CD8-positive, alpha-beta memory T cell (primary cell): ENCODE results near the gene PEF1. TPM values are rescaled to one million over a fixed set of nuclear protein-coding genes. Genes with fewer than 3 reads are reported as not detected.
"Not testable (repeated sequence)": the region's sequence is repeated elsewhere in the genome, so short reads cannot be mapped to it uniquely, and the experiment has no call there.

ENCODE experiments used
- CTCF ChIA-PET: fragments of 350-600 bp; sonication (Branson Sonifier 250); formaldehyde crosslinking; loops from one replicate; lab custom pipeline; 2021; ENCODE audit warnings: antibody characterized with exemption; lab: Charles Lee
- POLR2A ChIA-PET: fragments of 350-600 bp; sonication (Branson Sonifier 250); formaldehyde crosslinking; loops from one replicate; lab custom pipeline; 2021; ENCODE audit warnings: antibody characterized with exemption; lab: Charles Lee
- DNase-seq, 5 donors: peaks; one replicate each; pipeline versions ENCODE4 v3.0.0 to v3.0.0-alpha.2; 2020 to 2022; ENCODE audit warnings: mixed read lengths in 1 of 5
- H3K27ac ChIP-seq: one replicate; pipeline ENCODE4 v1.7.0; 2013; ENCODE audit warnings: low read depth, mild to moderate bottlenecking, low read length, moderate library complexity
- H3K27me3 ChIP-seq: 2 replicates; pipeline ENCODE4 v1.7.0; 2013; ENCODE audit warnings: low read length, mild to moderate bottlenecking; ENCODE audit not compliant: insufficient read depth, poor library complexity, severe bottlenecking
- H3K36me3 ChIP-seq: 2 replicates; pipeline ENCODE4 v1.7.0; 2013; ENCODE audit warnings: mild to moderate bottlenecking, low read length, moderate library complexity; ENCODE audit not compliant: insufficient read depth
- H3K4me1 ChIP-seq: 2 replicates; pipeline ENCODE4 v1.7.0; 2013; ENCODE audit warnings: mild to moderate bottlenecking, low read length, moderate library complexity; ENCODE audit not compliant: insufficient read depth
- H3K4me3 ChIP-seq: 2 replicates; pipeline ENCODE4 v1.7.0; 2013; ENCODE audit warnings: mild to moderate bottlenecking, low read length
- H3K9me3 ChIP-seq: 2 replicates; pipeline ENCODE4 v1.7.0; 2013; ENCODE audit warnings: mild to moderate bottlenecking, low read length
- H3K27ac Mint-ChIP-seq, 8 donors: one replicate each; pipeline ENCODE4 v1.8.0; 2020 to 2021; ENCODE audit warnings: mixed read lengths in 8 of 8, mild to moderate bottlenecking in 6 of 8, inconsistent platforms in 3 of 8, moderate library complexity in 3 of 8
- H3K27me3 Mint-ChIP-seq, 2 donors: one replicate each; pipeline ENCODE4 v1.8.0; 2020 to 2021; ENCODE audit warnings: mixed read lengths in 2 of 2, mild to moderate bottlenecking in 1 of 2, moderate library complexity in 1 of 2
- H3K36me3 Mint-ChIP-seq, 3 donors: one replicate each; pipeline ENCODE4 v1.8.0; 2020 to 2021; ENCODE audit warnings: mixed read lengths in 3 of 3, inconsistent platforms in 1 of 3, mild to moderate bottlenecking in 1 of 3
- H3K4me1 Mint-ChIP-seq, 3 donors: one replicate each; pipeline ENCODE4 v1.8.0; 2020 to 2021; ENCODE audit warnings: mixed read lengths in 3 of 3, inconsistent platforms in 1 of 3, mild to moderate bottlenecking in 1 of 3
- H3K4me3 Mint-ChIP-seq, 7 donors: one replicate each; pipeline ENCODE4 v1.8.0; 2020 to 2021; ENCODE audit warnings: mixed read lengths in 7 of 7, mild to moderate bottlenecking in 6 of 7, moderate library complexity in 4 of 7, inconsistent platforms in 2 of 7
- H3K9me3 Mint-ChIP-seq, 5 donors: one replicate each; pipeline ENCODE4 v1.8.0; 2020 to 2022; ENCODE audit warnings: mixed read lengths in 5 of 5, mild to moderate bottlenecking in 3 of 5, moderate library complexity in 2 of 5, inconsistent platforms in 1 of 5
- polyA plus RNA-seq: library from polyadenylated mRNA; unstranded; fragments of 300-500 nt; fragmentation: Illumina TruSeq; gene quantifications from one replicate; pipeline ENCODE4 v1.2.3, GENCODE V29; 2021
- total RNA-seq, 2 experiments: library from RNA; stranded (reverse); gene quantifications; one replicate each; pipeline ENCODE4 v1.2.3, GENCODE V29; 2021

The PEF1 gene
- total and polyA plus RNA-seq, 3 experiments from 2014 or later, result 67.9 to 98.9 (median 69.9) TPM

GRCh38 chr1:31593770-31594632, 50.7 kb downstream of the PEF1 start:
- H3K9me3 Mint-ChIP-seq, result no peaks in the 10 kb centered on the region
- Histone ChIP-seq H3K4me3 (no peak overlapping the region), H3K9me3 (no peaks in the 10 kb centered on the region), H3K4me1 (no peaks in the 10 kb centered on the region), H3K27ac (no peak overlapping the region), H3K36me3 (no peaks in the 10 kb centered on the region), H3K27me3 (no peaks in the 10 kb centered on the region)
- peaks cover 0 to 3% (median 0%) of the 10 kb centered on the region in 3 donors for H3K4me1 Mint-ChIP-seq
- peak; percentile 22 to 74 (median 42) for DNase-seq
- POLR2A ChIA-PET, result no interaction called here
- CTCF ChIA-PET, result interaction anchor here (1.5 kb wide), 1 partner anchor 11 kb away, joined by 3 read pairs; no protein-coding TSS in a partner anchor
- no peaks in the 10 kb centered on the region for H3K36me3 Mint-ChIP-seq
- no peak overlapping the region for H3K27ac Mint-ChIP-seq
- no peak overlapping the region for H3K4me3 Mint-ChIP-seq
- H3K27me3 Mint-ChIP-seq, result peaks cover 21 to 28% of the 10 kb centered on the region in 2 donors

GRCh38 chr1:31593136-31593665, 51.5 kb downstream of the PEF1 start:
- CTCF ChIA-PET, result interaction anchor here (1.5 kb wide), 1 partner anchor 12 kb away, joined by 3 read pairs; no protein-coding TSS in a partner anchor
- Histone ChIP-seq H3K4me1 (no peaks in the 10 kb centered on the region), H3K27me3 (no peaks in the 10 kb centered on the region), H3K27ac (no peak overlapping the region), H3K9me3 (no peaks in the 10 kb centered on the region), H3K36me3 (no peaks in the 10 kb centered on the region), H3K4me3 (no peak overlapping the region)
- Mint-ChIP-seq H3K27me3 (peaks cover 23 to 29% of the 10 kb centered on the region in 2 donors), H3K9me3 (no peaks in the 10 kb centered on the region), H3K4me1 (peaks cover 0 to 3% (median 0%) of the 10 kb centered on the region in 3 donors), H3K36me3 (no peaks in the 10 kb centered on the region), H3K4me3 (no peak overlapping the region), H3K27ac (no peak overlapping the region)
- POLR2A ChIA-PET, result no interaction called here
- DNase-seq, result no peak

- H3K9me3 ChIP-seq, result no peaks in the 10 kb centered on the region
- ChIA-PET POLR2A (no interaction called here), CTCF (interaction anchor here (1.5 kb wide), 1 partner anchor 13 kb away, joined by 3 read pairs; no protein-coding TSS in a partner anchor)
- Mint-ChIP-seq H3K27ac (peak overlapping the region in 1 of 8 donors; percentile 1), H3K27me3 (peaks cover 25 to 36% of the 10 kb centered on the region in 2 donors), H3K4me1 (peaks cover 0 to 3% (median 0%) of the 10 kb centered on the region in 3 donors), H3K4me3 (no peak overlapping the region), H3K36me3 (no peaks in the 10 kb centered on the region), H3K9me3 (no peaks in the 10 kb centered on the region)
- no peak overlapping the region for H3K4me3 ChIP-seq
- no peak for DNase-seq
- H3K36me3 ChIP-seq, result no peaks in the 10 kb centered on the region
- no peaks in the 10 kb centered on the region for H3K4me1 ChIP-seq
- no peak overlapping the region for H3K27ac ChIP-seq
- H3K27me3 ChIP-seq, result no peaks in the 10 kb centered on the region
Measured at GRCh38 chr1:31592132-31592531, 52.5 kb downstream of the PEF1 start.

GRCh38 chr1:31591425-31592093, 53.1 kb downstream of the PEF1 start:
- Histone ChIP-seq H3K4me1 (no peaks in the 10 kb centered on the region), H3K27me3 (no peaks in the 10 kb centered on the region), H3K4me3 (no peak overlapping the region), H3K9me3 (no peaks in the 10 kb centered on the region), H3K36me3 (no peaks in the 10 kb centered on the region), H3K27ac (no peak overlapping the region)
- Mint-ChIP-seq H3K4me1 (peaks cover 0 to 3% (median 0%) of the 10 kb centered on the region in 3 donors), H3K9me3 (no peaks in the 10 kb centered on the region), H3K27me3 (peaks cover 22 to 36% of the 10 kb centered on the region in 2 donors), H3K27ac (peak overlapping the region in 1 of 8 donors; percentile 76), H3K36me3 (no peaks in the 10 kb centered on the region), H3K4me3 (no peak overlapping the region)
- ChIA-PET POLR2A (interaction anchor here (0.7 kb wide), 1 partner anchor 1369 kb away, joined by 3 read pairs; no protein-coding TSS in a partner anchor), CTCF (no interaction called here)
- DNase-seq, result no peak

GRCh38 chr1:31588751-31589515, 55.7 kb downstream of the PEF1 start:
- Histone ChIP-seq H3K4me1 (no peaks in the 10 kb centered on the region), H3K4me3 (no peak overlapping the region), H3K27me3 (no peaks in the 10 kb centered on the region), H3K9me3 (no peaks in the 10 kb centered on the region), H3K36me3 (no peaks in the 10 kb centered on the region), H3K27ac (no peak overlapping the region)
- Mint-ChIP-seq H3K27ac (no peak overlapping the region), H3K4me1 (peaks cover 0 to 3% (median 0%) of the 10 kb centered on the region in 3 donors), H3K36me3 (no peaks in the 10 kb centered on the region), H3K4me3 (peak overlapping the region in 2 of 7 donors; percentile 18 to 32), H3K9me3 (no peaks in the 10 kb centered on the region), H3K27me3 (peaks cover 19 to 34% of the 10 kb centered on the region in 2 donors)
- no peak for DNase-seq
- CTCF ChIA-PET, result no interaction called here
- POLR2A ChIA-PET, result no interaction called here

- H3K9me3 ChIP-seq, result no peaks in the 10 kb centered on the region
- no peaks in the 10 kb centered on the region for H3K27me3 ChIP-seq
- ChIA-PET POLR2A (no interaction called here), CTCF (no interaction called here)
- H3K27me3 Mint-ChIP-seq, result peaks cover 15 to 31% of the 10 kb centered on the region in 2 donors
- H3K4me1 Mint-ChIP-seq, result peaks cover 0 to 3% (median 0%) of the 10 kb centered on the region in 3 donors
- H3K36me3 ChIP-seq, result no peaks in the 10 kb centered on the region
- no peaks in the 10 kb centered on the region for H3K36me3 Mint-ChIP-seq
- DNase-seq, result peak in 1 of 5 donors; percentile 8
- no peak overlapping the region for H3K27ac Mint-ChIP-seq
- no peak overlapping the region for H3K4me3 ChIP-seq
- H3K4me3 Mint-ChIP-seq, result no peak overlapping the region
- H3K27ac ChIP-seq, result no peak overlapping the region
- no peaks in the 10 kb centered on the region for H3K9me3 Mint-ChIP-seq
- no peaks in the 10 kb centered on the region for H3K4me1 ChIP-seq
Measured at GRCh38 chr1:31587720-31588423, 56.8 kb downstream of the PEF1 start.

GRCh38 chr1:31587328-31587699, 57.4 kb downstream of the PEF1 start:
- H3K27ac Mint-ChIP-seq, H3K36me3 ChIP-seq, H3K4me1 ChIP-seq, H3K27ac ChIP-seq, H3K9me3 Mint-ChIP-seq, H3K4me1 Mint-ChIP-seq, H3K4me3 ChIP-seq, CTCF ChIA-PET, H3K36me3 Mint-ChIP-seq, H3K27me3 ChIP-seq, H3K9me3 ChIP-seq, DNase-seq, H3K4me3 Mint-ChIP-seq, POLR2A ChIA-PET: not testable (repeated sequence)
- H3K27me3 Mint-ChIP-seq, result peaks cover 12 to 31% of the 10 kb centered on the region in 2 donors
